OCI-M2 (cell line): ENCODE measurements around the gene GSE1.

Experiments
- DNase-seq: peaks from one replicate; lab custom pipeline; 2025; ENCODE audit not compliant: unreplicated experiment; lab: John Stamatoyannopoulos, UW

Gene GSE1

DNA sequence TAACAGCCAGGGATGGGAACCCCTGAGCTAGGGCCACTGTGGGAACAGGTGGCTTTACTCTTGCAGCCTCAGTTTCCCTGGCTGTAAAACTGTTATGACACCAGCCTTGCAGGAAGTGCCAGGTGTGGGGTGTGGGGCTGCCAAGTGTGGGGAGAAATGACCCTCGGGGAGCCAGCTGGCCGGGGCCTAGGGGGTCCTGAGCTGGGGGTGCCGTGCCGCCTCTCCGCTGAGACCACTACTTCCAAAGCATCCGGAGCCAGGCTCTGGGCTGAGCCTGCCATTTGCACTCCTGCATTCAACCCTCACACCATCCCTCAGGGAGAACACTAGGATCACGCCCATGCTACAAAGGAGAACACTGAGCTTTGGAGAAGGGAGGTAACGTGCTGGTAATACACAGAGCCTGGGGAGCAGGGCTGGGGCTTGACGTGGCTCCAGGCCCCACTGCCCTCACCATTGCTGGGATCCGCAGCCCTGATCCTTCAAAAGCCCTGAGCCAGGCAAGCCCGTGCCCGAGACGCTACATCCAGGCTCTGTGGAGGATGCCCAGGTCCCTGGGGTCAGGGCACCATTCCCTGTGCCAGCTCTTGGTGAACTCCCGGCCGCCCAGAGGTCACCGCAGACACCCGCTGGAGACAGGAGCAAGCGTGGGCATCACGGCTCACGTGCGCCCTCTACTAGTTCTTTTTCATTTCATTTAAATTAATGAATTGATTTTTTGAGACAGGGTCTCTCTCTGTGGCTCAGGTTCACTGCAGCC lies 104.5 kb downstream of the GSE1 start:
- peak; percentile 12 for DNase-seq

DNA sequence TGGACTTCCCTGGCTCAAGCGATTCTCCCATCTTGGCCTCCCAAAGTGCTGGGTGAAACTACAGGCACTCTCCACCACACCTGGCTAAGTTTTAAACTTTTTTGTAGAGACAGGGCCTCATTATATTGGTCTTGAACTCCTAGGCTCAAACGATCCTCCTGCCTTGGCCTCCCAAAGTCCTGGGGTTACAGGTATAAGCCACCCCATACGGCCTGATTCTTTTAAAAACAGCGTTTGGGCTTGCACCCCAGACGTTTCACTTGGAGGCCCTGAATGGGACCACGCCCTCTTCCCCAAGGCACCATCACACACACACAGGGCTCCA lies 105.0 kb downstream of the GSE1 start:
- DNase-seq: no peak

DNA sequence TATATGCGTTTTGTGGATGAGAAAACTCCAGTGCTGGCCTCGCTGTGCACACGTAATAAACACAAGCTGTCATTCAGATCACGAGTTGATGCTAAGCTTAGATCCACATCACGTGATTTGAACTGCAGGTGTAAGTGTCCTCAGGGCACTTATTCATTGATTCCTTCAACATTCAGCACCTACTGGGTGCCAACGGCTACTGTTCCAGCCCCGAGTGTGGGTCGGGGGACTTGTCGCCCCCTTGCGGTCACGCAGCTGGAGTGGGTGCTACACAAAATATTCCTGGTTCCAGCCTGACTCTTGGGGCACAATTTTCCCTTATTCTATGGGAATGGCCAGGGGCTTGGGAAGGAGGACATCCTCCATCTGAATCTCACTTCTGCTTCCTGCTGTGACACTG lies 105.6 kb downstream of the GSE1 start:
- no peak for DNase-seq

DNA sequence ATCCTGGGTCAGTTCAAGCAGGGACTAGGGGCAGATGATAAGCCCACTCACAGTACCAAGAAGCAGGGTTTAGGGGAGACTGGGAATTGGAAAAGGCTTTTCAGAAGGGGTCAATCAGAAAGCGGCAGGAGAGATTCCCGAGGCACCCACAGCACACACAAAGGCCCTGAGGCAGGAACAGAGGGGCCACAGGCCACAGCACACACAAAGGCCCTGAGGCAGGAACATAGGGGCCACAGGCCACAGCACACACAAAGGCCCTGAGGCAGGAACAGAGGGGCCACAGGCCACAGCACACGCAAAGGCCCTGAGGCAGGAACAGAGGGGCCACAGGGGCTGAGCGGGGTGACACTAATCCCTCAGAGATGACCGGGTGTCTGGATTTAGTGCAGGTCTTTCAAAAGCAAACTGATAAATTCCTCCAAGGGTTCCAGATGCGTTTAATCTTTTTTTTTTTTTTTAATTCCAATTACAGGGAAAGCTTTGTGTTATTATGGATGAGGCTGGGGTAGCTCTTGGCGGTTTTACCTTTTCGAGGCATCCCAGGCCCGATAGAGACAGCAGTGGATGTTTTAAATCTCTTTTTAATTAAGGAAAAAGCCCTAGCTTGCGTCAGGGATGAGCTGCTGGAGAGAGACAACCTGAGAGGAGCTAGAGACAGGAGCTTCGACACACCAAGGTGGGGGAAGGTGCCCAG lies 106.6 kb downstream of the GSE1 start:
- no peak for DNase-seq

DNA sequence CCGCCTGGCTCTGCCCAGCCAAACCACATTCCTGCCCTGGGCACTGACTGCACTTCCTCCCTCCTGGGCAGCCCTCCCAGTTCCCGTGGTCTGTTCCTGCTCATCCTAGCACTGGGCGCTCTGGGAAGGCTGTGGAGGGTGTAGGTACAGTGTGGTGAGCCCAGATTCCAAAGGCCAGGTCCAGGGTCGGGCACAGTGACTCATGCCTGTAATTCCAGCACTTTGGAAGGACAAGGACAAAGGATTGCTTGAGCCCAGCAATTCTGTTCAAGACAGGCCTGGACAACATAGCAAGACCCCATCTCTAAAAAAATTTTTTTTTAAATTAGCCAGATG lies 107.1 kb downstream of the GSE1 start:
- DNase-seq: no peak

DNA sequence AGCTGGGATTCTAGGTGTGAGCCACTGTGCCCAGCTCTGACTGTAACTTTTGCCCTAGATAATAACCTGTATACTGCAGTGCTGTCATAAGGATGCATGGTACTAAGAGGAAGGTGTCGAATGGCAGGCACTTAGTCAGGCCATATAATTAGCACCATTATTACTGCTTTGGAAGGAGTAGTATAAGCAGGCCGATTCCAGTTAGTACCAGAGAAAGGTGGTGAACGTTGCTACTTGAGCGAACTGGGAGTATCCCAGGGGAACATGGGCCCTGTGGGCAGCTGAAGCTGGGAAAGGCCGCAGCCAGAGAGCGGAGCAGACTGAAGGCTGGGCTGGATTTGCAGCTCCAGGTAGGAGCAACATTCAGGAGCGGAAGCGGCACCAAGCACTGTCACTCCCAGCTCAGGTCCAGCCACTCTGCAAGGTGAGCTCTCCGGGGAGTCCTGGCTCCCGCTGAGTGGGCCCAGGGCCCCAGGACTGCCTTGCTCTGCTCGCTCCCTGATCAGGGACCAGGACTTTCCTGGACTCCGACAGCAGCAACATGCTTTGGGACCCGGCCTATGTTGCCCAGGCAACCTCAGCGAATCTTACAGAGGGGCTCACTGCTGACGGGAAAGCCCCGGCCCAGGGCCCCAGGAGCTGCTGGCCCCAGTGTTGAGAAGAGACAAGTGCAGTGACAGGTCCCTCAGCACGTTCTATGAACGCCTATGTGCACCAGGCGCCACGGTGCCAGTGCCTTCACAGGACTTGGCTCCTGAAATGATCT lies 109.2 kb downstream of the GSE1 start:
- DNase-seq: no peak

DNA sequence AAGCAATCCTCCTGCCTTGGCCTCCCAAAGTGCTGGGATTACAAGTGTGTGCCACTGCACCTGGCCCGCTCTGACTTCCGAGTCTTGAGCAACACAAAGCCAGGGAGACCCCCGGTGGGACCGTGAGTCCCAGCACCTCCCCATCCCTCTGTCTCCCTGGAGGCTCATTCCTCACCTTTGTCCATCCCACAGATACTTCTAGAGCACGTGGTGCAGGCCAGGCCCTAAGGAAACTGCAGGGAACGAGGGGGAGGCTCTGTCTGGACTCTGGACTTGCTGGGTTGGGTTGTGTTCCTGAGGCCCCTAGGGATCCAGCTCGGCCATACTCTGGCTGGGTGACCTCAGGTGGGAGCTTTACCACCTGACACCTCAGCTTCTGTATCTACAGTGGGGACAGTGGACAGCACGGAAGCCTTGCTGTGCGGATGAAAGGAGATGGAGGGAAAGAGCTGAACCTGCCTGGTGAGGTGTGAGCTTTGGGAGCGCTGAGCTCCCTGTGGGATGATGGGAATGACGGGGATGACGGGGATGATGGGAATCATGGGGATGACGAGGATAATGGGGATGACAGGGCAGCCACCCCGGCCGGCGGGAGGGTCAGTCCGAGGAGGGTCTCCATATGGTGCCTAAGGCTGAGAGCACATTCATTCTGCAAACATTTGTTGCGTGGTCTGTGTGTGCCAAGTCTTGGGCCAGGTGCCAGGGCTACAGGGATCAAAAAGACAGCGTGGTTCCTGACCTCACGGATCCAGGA lies 111.2 kb downstream of the GSE1 start:
- DNase-seq: no peak

DNA sequence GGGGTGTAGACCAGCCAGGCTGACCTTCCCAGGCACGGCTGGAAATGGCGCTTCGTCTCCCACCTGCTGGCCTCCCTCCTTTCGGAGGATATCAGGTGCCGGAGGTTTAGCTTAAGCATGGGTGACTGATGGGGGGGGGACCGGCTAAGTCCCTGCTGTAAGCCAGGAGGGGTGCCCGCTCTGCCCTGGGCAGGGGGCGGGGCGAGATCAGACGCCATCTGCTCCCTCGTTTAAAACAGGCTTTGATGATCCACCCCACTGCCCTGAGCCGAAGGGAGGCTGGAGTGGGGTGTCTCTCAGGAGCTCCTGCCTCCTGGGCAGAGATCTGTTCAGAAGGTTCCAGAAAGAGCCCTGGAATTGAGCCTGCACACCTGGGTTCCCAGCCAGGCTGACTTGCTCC lies 111.8 kb downstream of the GSE1 start:
- DNase-seq: no peak
